GM21423 (cell line): ENCODE results near the gene MIS12.
A peak's percentile ranks its signal among the peaks of the same experiment; 100 is the strongest.

Experiments used
- ATAC-seq: cut with Tn5 transposase; IDR thresholded peaks from one replicate; pipeline ENCODE4 v1.9.1; 2021; ENCODE audit warnings: mild to moderate bottlenecking, moderate library complexity; ENCODE audit not compliant: unreplicated experiment

Gene MIS12, protein sequence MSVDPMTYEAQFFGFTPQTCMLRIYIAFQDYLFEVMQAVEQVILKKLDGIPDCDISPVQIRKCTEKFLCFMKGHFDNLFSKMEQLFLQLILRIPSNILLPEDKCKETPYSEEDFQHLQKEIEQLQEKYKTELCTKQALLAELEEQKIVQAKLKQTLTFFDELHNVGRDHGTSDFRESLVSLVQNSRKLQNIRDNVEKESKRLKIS

DNA sequence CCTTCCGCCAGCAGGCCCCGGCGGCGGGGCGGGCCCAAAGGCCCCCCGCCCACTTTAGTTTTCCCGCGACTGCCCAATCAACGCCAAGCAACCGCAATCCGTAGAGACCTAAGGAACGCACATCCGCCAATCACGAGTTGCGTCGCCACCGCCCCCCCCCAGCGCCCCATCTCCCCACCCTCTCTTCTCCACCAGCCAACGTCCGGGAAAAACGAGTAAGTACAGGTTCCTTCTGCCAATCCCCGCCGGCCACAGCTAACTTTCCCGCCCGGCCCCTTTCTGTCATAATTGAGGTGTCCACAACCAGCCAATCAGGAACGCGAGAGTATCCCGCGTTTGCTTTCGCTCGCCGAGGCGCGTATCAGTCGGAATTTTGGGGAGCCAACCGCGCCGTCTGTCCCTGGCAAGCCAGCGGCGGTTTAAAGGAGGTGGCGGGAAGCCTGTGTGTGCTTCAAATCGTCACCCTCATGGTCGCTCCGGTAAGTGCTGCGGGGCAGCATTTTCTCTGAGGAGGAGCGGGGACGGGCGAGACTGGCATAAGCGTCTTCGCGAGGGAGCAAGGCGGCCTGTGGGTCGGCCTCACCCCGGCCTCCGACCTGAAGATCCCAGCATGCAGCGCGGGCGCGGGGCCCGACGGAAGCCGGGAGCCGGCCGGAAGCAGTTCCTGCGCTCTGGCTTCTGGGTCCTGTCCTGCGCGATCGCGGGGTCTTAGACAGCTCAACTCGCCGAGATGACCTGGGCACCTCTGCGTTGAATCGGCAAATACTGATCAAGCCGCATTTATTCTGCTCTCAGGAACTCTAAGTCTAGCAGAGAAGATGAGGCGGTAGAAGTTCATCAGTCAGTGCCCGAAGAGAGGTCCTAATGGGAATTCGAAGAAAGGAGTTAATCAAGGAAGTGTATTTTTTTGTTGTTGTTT is at the start of gene MIS12:
TSS of gene MIS12 (plus strand) at position 361 of the 919 bp plus-strand sequence. CDS start 2,297 bp downstream, outside the sequence.
- ATAC-seq, result peak; percentile 85

DNA sequence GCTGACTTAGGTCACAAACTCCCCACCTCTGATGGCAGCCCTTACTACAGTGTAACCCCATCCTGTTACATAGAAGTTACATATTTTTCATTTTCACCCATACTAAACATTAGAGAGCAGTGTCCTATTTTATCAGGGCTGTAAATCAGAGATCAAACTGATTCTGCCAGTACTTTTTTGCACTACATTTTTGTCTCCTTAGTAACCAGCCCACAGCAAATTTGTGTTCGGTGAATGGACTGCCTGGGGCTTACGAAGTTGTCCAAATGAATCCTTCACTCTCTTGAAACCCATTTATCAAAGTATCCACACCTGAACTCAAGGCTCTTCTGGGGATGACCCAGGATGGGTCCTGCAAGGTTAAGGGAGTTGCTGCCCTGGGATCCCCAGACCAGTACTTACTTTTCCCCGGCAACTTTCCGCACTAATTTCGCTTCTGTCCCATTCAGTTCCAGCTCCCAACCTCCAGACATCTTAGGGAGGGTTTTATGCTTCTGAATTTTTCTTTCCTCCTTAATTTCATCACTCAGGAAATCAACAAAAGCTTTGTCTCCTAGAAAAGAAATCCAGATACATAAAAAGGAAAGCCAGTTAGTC is 48.5 kb upstream of the MIS12 start:
- no peak for ATAC-seq

DNA sequence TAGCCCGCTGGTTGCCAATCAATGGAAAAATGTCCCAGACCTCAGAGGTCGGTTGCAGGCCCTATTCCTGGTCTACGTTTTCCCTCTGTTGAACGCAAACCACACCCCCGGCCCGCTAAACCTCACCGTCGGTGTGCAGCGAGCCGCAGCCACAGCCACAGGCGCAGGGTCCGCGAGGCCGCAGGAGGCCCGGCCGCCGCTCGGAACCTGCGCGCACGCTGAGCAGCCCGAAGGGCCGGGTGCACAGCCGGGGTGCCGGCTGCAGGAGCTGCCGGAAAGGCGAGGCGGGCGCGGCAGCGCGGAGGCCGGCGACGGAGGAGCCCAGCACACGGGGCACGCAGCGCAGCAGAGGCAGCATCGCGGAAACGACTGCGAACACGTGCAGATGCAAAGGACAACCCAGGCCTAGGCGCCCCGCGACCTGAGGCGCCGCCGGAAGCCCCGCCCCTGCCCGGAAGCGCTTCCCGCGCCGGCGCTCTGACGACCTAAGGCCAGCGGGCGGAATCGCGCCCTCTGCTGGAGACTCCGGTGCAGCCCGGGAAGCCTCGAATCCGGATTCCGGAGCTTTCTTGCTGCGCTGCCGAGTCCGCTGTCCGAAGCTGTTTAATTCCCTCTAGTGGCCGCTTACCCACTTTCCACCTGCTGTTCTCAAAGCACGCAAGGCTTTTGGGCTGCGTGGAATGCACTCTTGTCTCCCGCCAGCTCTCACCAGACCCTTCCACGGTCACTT is 47.5 kb upstream of the MIS12 start, which contains the start of gene C1QBP:
TSS of gene C1QBP (minus strand) at position 440 of the 730 bp plus-strand sequence. CDS start at position 358, 82 bp downstream.
- peak; percentile 83 for ATAC-seq

DNA sequence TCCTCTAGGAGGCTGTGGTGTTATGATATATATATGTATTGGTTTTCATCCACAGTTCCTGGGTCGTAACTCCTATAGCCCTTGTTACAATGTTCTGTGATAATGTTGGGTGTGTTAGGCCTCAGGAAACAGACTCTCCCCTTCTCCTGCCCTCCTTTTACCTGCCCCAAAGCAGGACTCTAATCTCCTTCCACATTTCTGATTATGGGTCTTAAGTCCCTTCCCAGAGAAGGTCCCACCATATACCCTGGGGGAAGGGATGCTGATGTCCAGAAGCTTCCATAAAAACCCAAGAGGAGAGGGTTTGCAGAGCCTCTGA is 47.0 kb upstream of the MIS12 start:
- no peak for ATAC-seq

DNA sequence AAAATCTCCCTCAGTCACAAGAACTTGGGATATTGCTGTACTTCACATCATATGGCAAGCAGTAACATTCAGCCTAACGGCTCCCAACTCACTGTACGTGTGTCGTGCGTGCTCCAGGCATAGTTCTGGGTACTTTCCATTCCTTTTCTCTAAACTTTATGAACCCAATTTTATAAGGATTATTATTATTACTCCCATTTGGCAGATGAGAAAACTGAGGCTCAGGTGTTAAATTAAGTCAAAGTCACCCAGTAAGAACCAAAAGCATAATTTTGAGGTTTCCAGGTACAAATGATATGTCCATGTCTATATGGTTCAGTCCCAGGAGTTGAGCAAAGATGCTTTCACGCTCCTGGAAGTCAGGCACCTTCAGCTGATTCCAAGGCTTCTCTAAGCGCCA is 42.6 kb upstream of the MIS12 start:
- no peak for ATAC-seq

DNA sequence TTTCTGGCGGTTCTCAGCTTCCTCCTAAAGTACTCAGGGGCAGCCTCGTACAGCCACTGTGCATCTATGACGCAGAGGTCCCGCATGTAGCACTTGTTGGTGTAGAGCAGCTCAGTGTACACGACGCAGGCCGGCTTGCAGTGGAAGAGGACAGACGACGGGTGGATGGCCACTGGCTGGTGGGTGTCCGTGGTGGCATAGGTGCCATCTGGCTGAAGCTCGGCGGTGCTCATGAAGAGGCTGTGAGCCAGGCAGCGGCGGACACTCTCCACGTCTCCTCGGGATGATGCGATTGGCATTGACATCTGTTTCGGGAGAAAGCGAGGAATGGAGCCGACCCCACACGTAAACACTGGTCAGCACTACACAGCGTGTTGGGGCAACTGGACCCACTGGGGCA is 42.2 kb upstream of the MIS12 start:
- no peak for ATAC-seq

DNA sequence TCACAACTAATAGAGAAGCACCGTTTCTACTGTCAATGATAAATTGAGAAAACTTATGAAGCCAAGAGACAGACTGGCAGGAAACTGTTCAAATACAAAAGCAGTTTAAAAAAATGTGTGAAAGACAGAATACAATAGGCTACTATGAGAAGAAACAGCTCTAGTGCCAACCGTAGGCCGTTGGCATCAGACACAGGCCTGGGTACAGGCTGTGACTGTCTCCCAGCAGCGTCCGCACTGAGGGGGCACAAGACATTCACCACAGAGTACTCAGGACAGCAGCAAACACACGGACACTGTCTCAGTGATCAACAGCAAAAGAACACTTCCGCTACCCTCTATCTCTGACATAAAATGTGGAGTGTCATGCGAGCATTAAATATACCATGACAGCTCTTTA is 39.6 kb upstream of the MIS12 start:
- ATAC-seq, result no peak

DNA sequence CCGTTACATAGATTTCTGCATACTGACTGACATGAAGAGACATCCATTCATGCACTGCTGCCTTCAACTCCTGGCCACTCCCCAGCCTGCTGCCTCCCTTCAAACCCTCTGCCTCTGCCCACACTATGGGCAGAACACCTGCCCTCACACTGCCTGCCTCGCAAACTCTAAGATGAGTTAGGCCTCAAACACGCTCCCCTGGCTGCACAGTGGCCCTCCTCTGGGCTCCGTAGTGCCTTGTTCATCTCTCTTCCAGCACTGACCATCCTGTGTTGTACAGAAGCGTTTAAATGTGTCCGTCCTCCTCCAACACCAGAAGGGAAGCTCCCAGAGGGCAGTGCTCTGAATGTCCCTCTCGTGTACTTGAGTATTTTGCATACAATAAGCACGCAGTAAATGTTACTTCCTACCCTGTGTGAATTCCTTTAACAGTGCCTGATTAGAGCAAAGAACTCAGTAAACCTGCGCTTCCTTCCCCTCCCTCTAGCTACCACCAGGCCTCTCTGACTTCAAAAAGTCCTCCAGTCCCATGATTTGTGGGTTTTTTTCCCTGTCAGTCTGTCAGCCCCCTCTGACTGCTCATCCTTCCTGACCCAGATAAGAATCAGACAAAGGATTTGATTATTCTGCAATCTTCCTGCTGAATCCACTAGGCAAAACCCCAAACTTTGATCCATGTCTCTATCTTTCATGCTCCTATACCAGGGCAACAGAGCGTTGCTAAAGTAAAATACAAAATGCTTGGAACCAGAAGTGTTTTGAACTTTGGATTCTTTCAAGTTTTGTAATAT is 21.5 kb upstream of the MIS12 start:
- ATAC-seq, result no peak

DNA sequence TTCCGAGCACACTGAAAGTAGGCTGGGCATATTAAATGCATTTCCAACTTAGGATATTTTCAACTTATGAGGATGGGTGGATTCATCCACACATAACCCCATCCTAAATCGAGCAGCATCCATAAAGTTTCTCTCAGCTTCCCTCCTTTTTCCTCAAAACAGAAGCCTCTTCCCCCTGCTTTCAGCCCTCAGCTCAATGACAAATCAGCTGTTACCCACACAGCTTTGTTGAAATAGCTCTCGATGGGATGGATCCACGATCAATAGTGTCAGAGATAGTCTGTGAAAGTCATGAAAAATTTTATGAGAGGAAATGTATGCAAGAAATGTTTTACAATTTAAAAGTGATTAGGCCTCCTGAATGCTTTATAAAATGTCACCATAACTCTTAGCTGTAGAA is 20.1 kb upstream of the MIS12 start:
- ATAC-seq, result no peak

DNA sequence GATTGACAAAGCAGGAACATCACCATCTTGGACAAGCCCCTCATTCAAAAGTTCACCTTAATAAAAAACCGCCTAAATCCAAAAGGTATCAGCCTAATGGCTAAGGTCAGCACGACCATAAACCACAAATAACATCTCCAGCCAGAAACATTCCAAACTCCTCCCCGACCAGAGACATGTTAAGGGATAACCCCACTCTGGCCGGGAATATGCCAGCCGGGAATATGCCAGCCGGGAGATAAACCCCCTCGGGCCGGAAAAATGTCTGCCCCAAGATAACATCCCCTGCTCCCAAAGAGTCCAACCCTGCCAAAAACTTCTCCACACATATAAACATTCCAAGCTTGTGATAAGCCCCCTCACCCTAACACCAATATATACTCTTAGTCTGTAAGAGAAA is 18.9 kb upstream of the MIS12 start:
- ATAC-seq, result no peak

DNA sequence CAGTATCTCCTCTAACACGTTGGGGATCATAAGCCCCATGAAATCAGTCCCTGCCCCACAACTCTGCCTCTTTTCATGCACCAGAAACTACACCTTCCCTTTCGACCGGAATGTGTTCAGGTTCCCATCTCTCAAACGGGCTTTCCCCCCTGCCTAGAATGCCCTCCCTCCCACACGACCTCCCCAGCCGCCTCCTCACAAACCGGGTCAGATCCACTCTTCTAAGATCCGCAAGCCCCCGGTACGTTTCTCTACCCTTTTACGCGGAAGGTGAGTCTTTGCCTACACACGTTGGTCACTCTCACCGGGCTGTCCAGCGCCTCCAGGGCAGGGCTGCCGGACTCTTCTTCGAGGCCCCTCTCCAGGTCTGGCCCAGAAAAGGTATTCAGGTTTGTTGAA is 18.3 kb upstream of the MIS12 start:
- ATAC-seq, result peak; percentile 14

DNA sequence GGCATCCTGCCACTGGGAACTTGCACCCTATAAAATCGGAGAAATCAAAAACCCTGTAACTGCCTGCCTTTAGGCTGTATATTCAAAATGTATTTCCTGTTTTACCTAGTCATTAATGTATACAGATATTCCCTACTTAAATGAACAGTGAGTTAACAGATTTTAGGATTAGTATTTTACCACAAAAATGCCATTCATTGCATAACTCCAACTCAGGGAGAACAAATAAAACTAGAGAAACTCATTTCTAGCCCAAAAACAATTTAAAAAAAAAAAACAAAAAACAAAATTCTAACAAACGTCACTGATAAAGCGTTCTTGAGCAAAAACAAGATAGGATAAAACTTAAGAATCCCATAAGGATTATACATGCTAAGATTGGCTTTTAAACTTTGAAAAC is 13.9 kb upstream of the MIS12 start:
- no peak for ATAC-seq

DNA sequence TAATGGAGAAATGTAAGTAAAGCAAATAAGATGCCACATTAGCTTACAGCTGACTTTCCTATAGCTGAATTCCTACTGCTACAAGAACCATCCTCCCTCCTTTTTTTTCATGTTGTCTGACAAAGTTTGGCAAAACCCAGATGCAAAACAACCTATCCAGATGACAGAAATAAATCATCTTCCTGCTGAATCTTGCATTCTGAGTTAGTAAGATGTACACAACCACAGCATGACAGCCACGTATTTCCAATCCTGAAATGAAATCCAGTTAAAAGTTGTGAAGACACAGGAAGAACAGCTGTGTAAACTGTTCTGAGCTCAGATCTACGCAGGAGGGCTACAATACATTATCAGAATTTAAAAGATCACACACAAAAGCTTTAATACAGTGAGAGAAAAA is 12.5 kb upstream of the MIS12 start:
- no peak for ATAC-seq

DNA sequence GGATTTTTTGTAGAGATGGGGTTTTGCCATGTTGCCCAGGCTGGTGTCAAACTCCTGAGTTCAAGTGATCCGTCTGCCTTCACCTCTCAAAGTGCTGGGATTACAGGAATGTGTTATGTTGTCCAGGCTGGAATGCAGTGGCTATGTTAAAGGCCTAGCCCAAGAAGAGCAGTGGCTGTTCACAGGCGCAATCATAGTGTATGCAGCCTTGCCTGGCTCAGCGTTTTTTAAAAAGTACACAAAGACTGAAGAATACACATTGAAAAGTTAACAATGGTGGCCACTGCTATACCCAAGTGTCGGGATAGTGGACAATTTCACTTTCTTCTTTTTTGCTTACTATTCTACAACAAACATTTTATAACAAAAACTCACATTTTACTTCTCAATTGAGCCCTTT is 7.4 kb upstream of the MIS12 start:
- ATAC-seq, result no peak

DNA sequence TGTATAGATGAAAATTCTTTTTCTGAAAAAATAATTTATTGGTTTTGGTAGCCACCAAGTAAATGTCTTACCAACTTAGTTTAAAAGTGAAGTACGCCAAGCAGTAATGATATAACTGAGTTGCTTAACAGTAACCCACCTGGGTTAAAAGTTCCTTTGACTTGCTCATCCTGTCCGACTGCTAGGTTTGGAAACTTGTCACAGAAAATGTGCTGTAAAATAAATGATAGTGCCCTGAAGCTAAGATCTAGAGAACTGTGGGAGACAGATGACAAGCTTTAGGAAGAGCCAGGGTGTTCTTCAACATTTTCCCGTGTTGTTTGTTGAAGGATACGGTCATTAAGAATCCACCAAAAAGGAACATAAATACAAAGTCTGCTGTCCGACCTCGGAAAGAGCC is 5.4 kb upstream of the MIS12 start:
- ATAC-seq, result no peak

DNA sequence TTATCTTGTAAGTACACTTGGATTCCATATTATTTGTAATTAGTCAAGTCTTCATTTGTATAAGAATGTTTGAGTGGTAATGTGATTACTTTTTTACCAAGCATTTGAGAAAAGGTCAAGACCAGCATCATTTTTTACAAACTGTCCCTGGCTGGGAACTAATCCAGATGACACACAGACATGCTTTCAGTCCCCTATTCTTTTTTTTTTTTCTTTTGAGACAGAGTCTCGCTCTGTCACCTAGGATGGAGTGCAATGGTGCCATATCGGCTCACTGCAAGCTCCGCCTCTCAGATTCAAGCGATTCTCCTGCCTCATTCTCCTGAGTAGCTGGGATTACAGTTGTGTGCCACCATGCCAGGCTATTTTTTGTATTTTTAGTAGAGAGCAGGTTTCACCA is 4.9 kb upstream of the MIS12 start:
- no peak for ATAC-seq

DNA sequence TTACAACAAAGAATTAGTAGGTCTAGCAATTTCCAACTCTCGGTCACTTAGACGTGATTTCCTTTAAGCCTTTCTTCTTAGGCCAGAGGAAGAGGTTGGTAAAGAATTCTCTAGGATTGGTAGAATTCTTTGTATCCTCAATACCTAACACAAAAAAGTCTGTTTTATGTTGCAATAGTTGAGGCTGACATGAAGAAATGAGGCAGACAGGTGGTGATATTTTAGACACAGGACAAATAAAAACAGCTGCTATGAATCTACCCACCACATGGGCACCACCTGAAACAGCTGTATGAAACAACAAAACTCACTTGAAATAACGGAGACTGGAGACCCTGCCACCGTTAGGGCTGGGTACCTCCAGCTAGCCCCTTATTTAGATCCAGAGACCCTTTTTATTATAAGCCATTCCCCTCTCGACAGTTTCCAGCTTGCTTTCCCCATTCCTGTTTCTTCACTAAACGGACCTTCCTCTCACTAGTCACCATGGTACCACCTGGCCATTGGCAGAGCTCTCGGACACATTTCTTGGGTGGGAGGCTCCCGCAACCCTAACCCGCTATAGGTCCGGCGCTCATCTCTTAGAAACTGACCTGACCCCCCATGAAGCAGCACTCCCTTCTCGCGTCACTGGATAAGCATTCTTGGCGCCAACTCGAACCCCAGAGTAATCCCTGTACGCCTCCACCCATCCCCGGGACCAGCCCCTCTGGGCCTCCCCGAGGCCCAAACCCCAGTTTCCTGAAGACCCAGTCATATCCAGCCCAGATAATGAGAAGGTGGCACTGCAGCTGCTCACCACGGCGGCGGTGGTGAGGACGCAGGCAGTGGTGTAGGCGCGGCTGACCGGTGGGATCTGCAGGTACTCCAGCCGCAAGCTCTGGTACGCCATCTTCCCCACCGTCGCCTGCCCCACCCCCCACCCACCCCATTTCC is 828 bp upstream of the MIS12 start, which contains the start of gene DERL2:
TSS of gene DERL2 (minus strand) at position 909 of the 936 bp plus-strand sequence. CDS start at position 892, 17 bp downstream.
- ATAC-seq, result peak; percentile 16

DNA sequence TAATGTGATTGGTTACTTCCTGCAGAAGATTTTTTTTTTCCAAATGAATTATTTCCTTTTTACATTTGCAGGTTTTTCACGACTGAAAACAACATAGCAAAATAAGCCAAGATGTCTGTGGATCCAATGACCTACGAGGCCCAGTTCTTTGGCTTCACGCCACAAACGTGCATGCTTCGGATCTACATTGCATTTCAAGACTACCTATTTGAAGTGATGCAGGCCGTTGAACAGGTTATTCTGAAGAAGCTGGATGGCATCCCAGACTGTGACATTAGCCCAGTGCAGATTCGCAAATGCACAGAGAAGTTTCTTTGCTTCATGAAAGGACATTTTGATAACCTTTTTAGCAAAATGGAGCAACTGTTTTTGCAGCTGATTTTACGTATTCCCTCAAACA is 2.4 kb downstream of the MIS12 start:
- no peak for ATAC-seq

DNA sequence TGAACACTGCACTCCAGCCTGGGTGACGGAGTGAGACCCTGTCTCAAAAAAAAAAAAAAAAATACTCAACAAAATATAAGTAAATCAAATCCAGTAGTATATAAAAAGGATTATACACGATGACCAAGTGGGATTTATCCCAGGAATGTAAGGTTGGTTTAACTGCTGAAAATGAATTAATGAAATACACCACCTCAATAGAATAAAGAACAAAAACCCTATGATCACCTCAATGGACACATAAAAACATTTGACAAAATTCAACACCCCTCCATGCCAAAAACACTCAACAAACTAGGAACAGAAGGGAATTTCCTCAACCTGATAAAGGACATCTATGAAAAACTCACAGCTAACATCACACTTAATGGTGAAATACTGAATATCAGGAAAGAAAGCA is 6.6 kb downstream of the MIS12 start:
- ATAC-seq, result no peak
